HG03378 (cell line): ENCODE measurements around the gene CD164.
A peak's percentile ranks its signal among the peaks of the same experiment; 100 is the strongest.
"Not testable (repeated sequence)": the region's sequence is repeated elsewhere in the genome, so short reads cannot be mapped to it uniquely, and the experiment has no call there.

Experiments used
- ATAC-seq: cut with Tn5 transposase; IDR thresholded peaks from one replicate; pipeline ENCODE4 v1.9.1; 2021; ENCODE audit warnings: mild to moderate bottlenecking, moderate library complexity; ENCODE audit not compliant: unreplicated experiment

CD164 gene

GRCh38 chr6:109377717-109378116 lies 4.5 kb downstream of the CD164 start:
- no peak for ATAC-seq

GRCh38 chr6:109374326-109374892 lies 7.9 kb downstream of the CD164 start:
- no peak for ATAC-seq

- peak; percentile 90 for ATAC-seq
Measured at GRCh38 chr6:109373762-109374161, 8.5 kb downstream of the CD164 start.

- ATAC-seq = no peak
Measured at GRCh38 chr6:109373331-109373730, 8.9 kb downstream of the CD164 start.

- no peak for ATAC-seq
Measured at GRCh38 chr6:109372130-109372529, 10.1 kb downstream of the CD164 start.

GRCh38 chr6:109370792-109371191 lies 11.5 kb downstream of the CD164 start:
- no peak for ATAC-seq

DNA sequence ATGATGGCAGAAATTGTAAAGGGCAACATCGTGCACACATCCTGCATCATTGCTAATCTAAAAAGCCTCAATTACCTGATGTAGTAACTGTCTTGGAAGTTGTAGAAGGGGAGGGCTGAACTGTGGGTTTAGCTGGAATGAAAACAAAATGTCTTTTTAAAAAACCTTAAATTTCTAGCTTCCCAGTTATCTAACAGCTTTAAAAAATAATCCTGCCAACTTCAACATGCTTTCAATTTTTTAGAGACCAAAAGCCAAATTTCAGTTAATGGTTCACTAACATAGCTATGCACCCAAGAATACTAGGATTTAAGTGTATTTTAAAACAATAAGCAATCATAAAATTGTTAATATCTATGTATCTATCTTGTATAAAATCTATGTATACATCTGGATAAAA lies 11.9 kb downstream of the CD164 start:
- ATAC-seq = no peak

DNA sequence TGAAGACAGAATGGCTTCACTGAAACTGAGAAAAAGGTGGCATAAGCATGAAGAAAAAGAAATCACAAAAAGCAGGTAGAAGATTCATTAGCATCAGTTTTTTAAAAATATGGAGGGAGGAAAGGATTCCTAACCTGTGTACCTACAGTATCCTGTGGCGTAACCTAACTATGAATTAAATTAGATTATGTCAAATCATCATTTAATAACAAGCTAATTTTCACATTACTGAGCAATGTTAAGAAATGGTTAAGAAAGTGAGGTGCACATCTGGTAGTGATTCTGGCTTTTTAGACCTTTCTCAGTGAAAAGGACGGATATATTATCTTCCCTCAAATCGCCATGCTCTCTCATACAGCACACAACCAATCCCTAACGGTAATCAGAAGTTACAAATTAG lies 12.5 kb downstream of the CD164 start:
- no peak for ATAC-seq

GRCh38 chr6:109364382-109365078 lies 17.7 kb downstream of the CD164 start:
- ATAC-seq = not testable (repeated sequence)

- ATAC-seq = no peak
Measured at GRCh38 chr6:109363753-109364152, 18.5 kb downstream of the CD164 start.

GRCh38 chr6:109362102-109362884 lies 20.0 kb downstream of the CD164 start:
- ATAC-seq = no peak

GRCh38 chr6:109360791-109361190 lies 21.5 kb downstream of the CD164 start:
- no peak for ATAC-seq

DNA sequence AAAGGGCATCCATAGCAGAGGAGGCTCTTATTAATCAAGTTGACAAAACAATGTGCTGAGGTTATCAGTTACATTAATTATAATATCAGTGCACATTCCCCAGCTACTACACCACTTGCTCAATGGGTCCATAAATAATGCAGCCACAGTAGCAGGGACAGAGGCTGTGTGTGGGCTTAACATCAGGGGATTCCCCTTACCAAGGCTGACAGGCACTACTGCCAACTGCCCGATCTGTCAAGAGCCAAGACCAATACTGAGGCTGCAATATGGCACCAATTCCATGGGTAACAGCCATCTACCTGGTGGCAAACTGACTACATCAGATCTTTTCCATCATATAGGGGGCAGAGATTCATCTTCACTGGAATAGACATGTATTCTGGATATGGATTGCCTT lies 22.0 kb downstream of the CD164 start:
- ATAC-seq = no peak

GRCh38 chr6:109359248-109359647 lies 23.0 kb downstream of the CD164 start:
- no peak for ATAC-seq

GRCh38 chr6:109358204-109358603 lies 24.1 kb downstream of the CD164 start:
- no peak for ATAC-seq

- ATAC-seq = no peak
Measured at GRCh38 chr6:109356237-109356636, 26.0 kb downstream of the CD164 start.

DNA sequence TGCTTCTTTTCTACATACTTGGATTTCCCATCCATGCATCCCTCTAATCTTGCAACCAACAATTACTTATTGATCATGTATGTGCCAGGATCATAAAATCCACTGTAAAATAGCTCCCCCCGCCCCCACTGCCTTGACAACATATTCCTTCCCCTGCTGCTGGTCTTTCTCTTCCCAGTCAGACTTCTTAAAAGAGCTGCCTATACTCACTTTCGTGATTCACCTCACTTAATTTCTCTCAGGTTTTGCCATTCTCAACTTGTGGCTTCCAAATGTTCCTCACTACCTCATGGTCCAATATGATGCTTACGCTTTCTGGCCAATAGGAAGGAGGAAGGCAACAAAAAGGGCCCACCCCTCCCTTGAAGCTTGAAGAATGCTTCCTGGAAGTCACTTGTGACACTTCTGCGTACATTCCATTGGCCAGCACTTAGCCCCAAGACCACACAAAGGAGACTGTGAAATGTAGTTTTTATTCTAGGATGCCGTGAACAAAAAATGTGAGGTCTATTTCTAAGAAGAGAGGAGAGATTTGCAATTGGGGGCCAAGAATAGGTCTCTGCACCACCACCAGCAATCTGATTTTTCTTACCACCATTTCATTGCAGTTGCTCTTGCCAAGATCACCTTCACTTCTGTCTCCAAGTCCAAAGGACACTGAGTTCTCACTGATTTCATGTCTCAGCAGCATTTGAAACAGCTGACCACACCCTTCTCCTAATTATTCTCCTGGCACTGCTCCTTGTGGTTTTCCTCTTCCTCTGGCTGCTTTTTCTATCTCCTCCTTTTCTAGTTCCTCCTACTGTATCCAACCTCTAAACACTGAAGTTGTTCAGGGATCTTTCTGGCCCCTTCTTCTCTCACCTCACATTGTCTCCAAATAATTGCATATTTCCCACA lies 30.8 kb downstream of the CD164 start:
- no peak for ATAC-seq

- ATAC-seq = no peak
Measured at GRCh38 chr6:109349419-109349987, 32.8 kb downstream of the CD164 start.

- ATAC-seq = no peak
Measured at GRCh38 chr6:109348226-109348625, 34.0 kb downstream of the CD164 start.

DNA sequence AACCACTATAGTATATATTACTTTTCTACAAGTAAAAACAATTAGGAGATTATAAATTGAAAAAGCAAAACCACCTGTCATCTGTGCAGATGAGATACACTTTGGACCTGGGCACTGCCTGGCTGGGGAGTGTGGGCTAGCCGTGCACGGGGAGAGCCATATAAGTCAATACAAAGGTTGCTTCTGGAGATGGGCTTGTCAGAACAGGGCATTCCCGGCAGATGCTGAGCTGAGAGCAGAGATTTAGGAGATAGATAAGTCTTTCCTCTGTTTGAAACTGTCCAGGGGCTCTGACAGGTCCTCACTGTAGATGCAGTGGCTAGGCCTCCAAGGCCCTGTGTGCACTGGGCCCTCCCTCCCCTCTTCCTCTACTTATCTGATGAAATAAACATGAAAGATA lies 34.5 kb downstream of the CD164 start:
- no peak for ATAC-seq

- no peak for ATAC-seq
Measured at GRCh38 chr6:109345986-109346385, 36.3 kb downstream of the CD164 start.
